Measurements from ENCODE around the gene CDHR1. TPM values are rescaled to one million over a fixed set of nuclear protein-coding genes. Genes with fewer than 3 reads are reported as not detected.

CDHR1 gene
- total and polyA plus RNA-seq, 10 of the 15 experiments (the other 5 are each of a cell fraction or from before 2014, with no cell fraction given): 0.17 to 3.0 (median 0.34) TPM

- Histone ChIP-seq H3K79me2 (ENCODE audit: control insufficient read depth, insufficient read depth, low read length) (no peaks in the 10 kb centered on the region), H3K4me2 (ENCODE audit: control insufficient read depth, insufficient read depth) (no peak within 1 kb of the TSS), H3K4me3 (no peak within 1 kb of the TSS), H3K4me1 (ENCODE audit: control insufficient read depth, insufficient read depth, low read length) (no peaks in the 10 kb centered on the region), H4K20me1 (ENCODE audit: control insufficient read depth, insufficient read depth) (no peaks in the 10 kb centered on the region), H3K9me3 (replicated peaks; ENCODE audit: control insufficient read depth, insufficient read depth, low read length) (no peaks in the 10 kb centered on the region), H3K9ac (ENCODE audit: control insufficient read depth, insufficient read depth, low read length) (no peak within 1 kb of the TSS), H3K27me3 (replicated peaks in 1 of 2; ENCODE audit: control insufficient read depth in 2 of 2, insufficient read depth in 2 of 2, low read length in 1 of 2) (peaks cover 2 to 4% of the 10 kb centered on the region in 2 experiments; a peak in 2 of 4 replicates), H2AFZ (ENCODE audit: control insufficient read depth, low read depth, low read length) (no peak within 1 kb of the TSS), H3K36me3 (ENCODE audit: control insufficient read depth in 2 of 2, insufficient read depth in 2 of 2, low read length in 1 of 2) (no peaks in the 10 kb centered on the region), H3K27ac (ENCODE audit: control insufficient read depth, insufficient read depth) (no peak within 1 kb of the TSS)
- no peak for TF ChIP-seq BRCA1 (IDR thresholded peaks at IDR 0.05; ENCODE audit: low read depth, low read length)
- no peak for TF ChIP-seq SMAD5 (IDR thresholded peaks at IDR 0.05; ENCODE audit: low read depth)
- no peak for TF ChIP-seq BCL3 (IDR thresholded peaks at IDR 0.05; ENCODE audit: borderline replicate concordance, insufficient read depth, low read depth, low read length, poor library complexity, severe bottlenecking)
- no peak for FAIRE-seq
- intact Hi-C loops (cut with micrococcal nuclease; ENCODE audit: unreplicated experiment) (no loop called here), in situ Hi-C loops (cut with MboI) (no loop called here)
- ChIA-PET RAD21 (ENCODE audit: unreplicated experiment) (no interaction called here), SMC1A (ENCODE audit: uncharacterized antibody, unreplicated experiment) (interaction anchor here (0.9 kb wide), 1 partner anchor 92 kb away, joined by 3 read pairs; no protein-coding TSS in a partner anchor), CTCF (no interaction called here), POLR2A (no interaction called here)
- no peak for ATAC-seq
- WGBS (ENCODE audit: insufficient coverage, insufficient replicate concordance, low lambda C conversion rate, missing lambda C conversion rate): 32% methylated on average over 13 of the region's 13 CpGs
- BruUV-seq (replicated peaks): no TSS peak
- no peak for DNase-seq (ENCODE audit: low read depth, low spot score)
These were observed 47.0 kb downstream of the CDHR1 start, which contains the start of gene LRIT1 for GRCh38 chr10:84241185-84241790. TSS of gene LRIT1 (minus strand) at chr10:84241546. CDS start at chr10:84241439, 107 bp downstream.

- intact Hi-C loops (cut with micrococcal nuclease; ENCODE audit: unreplicated experiment): no loop called here
- TF ChIP-seq MAX (IDR thresholded peaks at IDR 0.05; ENCODE audit: low read depth, low read length): no peak
- TF ChIP-seq MYC (IDR thresholded peaks at IDR 0.05; ENCODE audit: insufficient read depth, insufficient read length, insufficient replicate concordance, low read length, severe bottlenecking): no peak
- H3K27ac ChIP-seq (ENCODE audit: control insufficient read depth, insufficient read depth): no peak overlapping the region
- BruUV-seq (replicated peaks): no TSS peak
- H3K79me2 ChIP-seq (ENCODE audit: control insufficient read depth, insufficient read depth, low read length): no peaks in the 10 kb centered on the region
- ChIA-PET POLR2A (no interaction called here), SMC1A (ENCODE audit: uncharacterized antibody, unreplicated experiment) (no interaction called here), CTCF (interaction anchor here (0.6 to 1.4 kb wide), 2 partner anchors 96 to 294 kb away, joined by 3 read pairs; no protein-coding TSS in a partner anchor), RAD21 (ENCODE audit: unreplicated experiment) (no interaction called here)
- no peak overlapping the region for H3K4me3 ChIP-seq
- no peak overlapping the region for H3K9ac ChIP-seq (ENCODE audit: control insufficient read depth, insufficient read depth, low read length)
- FAIRE-seq: no peak
- H3K4me1 ChIP-seq (ENCODE audit: control insufficient read depth, insufficient read depth, low read length): no peaks in the 10 kb centered on the region
- no peaks in the 10 kb centered on the region for H3K9me3 ChIP-seq (replicated peaks; ENCODE audit: control insufficient read depth, insufficient read depth, low read length)
- H2AFZ ChIP-seq (ENCODE audit: control insufficient read depth, low read depth, low read length): no peak overlapping the region
- H3K27me3 ChIP-seq (replicated peaks in 1 of 2; ENCODE audit: control insufficient read depth in 2 of 2, insufficient read depth in 2 of 2, low read length in 1 of 2): peaks cover 4% of the 10 kb centered on the region in 2 experiments; a peak in 2 of 4 replicates
- no peak overlapping the region for H3K4me2 ChIP-seq (ENCODE audit: control insufficient read depth, insufficient read depth)
- in situ Hi-C loops (cut with MboI): no loop called here
- ATAC-seq: no peak
- 95% methylated on average over 3 of the region's 3 CpGs for WGBS (ENCODE audit: insufficient coverage, insufficient replicate concordance, low lambda C conversion rate, missing lambda C conversion rate)
- H3K36me3 ChIP-seq (ENCODE audit: control insufficient read depth in 2 of 2, insufficient read depth in 2 of 2, low read length in 1 of 2): no peaks in the 10 kb centered on the region
- no peak for DNase-seq (ENCODE audit: low read depth, low spot score)
- no peaks in the 10 kb centered on the region for H4K20me1 ChIP-seq (ENCODE audit: control insufficient read depth, insufficient read depth)
These were observed 49.4 kb downstream of the CDHR1 start for GRCh38 chr10:84243759-84244158.
